SK-N-MC (cell line): ENCODE data around the gene RGS7.

Source experiments
- EZH2 ChIP-seq: fragments of 200-600 bp; sonication (generic); IDR thresholded peaks from one replicate; pipeline ENCODE4 v1.6.1; 2017; ENCODE audit warnings: antibody characterized with exemption
- POLR2AphosphoS5 ChIP-seq: IDR thresholded peaks from 2 replicates; pipeline ENCODE4 v1.6.1; 2012; ENCODE audit warnings: mild to moderate bottlenecking, low read depth, low read length, borderline replicate concordance

DNA sequence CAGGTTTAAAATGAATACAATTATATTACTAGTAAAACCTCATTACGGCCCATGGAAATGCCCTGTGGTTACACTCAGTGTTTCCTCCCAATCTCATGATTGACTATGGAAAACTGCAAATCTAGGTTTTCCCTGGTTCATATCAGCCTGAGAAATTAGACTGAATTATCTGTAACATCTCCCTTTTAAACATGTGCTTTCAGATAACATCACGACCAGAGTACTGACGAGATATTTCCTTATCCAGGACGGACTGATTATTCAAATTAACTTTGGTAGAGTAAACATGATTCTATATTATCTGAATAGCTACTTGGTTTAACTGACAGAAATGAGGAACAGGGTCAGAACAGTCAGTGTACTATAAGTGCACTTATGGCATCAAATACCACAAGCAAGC lies 82.3 kb downstream of the RGS7 start:
- no peak for TF ChIP-seq POLR2AphosphoS5
- no peak for TF ChIP-seq EZH2
